Measurements from ENCODE around the gene DNAJC27. TPM values are rescaled to one million over a fixed set of nuclear protein-coding genes. Genes with fewer than 3 reads are reported as not detected.

The DNAJC27 gene
- total RNA-seq, 1 donor from 2014 or later: 11.5 TPM

DNA sequence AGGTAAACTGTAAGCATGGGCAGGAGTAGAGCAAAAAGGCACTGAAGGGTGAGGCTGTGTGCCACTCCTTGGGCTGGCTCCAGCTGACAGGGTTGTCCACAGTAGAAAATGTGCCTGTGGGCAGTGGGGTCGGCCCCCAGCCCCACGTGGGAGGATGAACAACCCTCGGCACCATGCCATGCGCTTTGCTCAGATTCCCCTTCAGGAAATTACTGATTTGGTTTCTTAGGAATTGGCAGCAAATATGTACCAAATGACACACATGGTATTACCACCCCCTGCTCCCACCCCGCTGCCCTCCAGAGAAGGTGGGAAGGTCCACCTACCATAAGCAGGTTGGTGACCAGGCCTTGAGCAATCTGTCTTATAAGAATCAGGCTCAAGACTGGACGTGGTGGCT, 65.3 kb downstream of the DNAJC27 start:
- no peak for DNase-seq

DNA sequence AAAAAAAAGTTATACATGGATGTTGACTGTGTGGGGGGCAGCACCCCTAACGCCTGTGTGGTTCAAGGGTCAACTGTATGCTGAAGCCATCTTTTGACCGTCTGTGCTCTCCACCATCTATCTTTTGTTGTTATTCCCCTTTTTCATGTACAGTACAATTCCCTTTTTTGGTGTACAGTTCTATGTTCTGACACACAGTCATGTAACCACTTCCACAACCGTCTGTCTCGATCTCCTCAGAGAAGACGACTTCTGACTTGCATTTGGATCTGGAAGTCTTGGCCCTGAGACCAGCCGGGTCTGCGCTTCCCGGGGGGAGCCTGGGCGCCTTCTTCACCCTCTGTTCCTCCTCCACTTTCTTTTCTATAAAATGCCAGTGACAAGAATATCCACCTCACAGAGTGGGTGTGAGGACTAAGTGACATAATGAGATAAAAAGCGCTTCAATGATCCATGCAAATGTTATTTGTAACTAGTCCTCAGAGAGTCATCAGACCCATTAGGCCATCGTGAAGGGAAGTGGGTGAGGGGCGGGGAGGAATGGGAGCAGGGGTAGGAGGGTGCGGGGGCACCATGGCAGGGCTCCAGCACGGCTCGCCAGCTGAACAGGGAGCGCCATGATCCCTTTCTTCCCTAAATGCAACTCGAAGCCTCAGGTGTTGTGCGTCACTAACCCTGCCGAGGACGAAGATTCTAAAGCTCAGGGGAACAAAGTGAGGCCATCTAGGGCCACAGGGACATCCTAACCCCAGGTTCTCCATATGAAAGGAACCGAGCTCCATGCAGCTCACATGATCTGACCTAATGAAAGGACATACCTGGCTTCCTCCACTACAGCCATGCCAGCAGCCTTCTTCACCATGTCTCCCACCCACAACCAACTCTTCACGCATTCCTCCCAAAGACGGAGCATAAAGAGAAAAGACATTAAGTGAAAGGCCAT, 68.3 kb downstream of the DNAJC27 start:
- no peak for DNase-seq

DNA sequence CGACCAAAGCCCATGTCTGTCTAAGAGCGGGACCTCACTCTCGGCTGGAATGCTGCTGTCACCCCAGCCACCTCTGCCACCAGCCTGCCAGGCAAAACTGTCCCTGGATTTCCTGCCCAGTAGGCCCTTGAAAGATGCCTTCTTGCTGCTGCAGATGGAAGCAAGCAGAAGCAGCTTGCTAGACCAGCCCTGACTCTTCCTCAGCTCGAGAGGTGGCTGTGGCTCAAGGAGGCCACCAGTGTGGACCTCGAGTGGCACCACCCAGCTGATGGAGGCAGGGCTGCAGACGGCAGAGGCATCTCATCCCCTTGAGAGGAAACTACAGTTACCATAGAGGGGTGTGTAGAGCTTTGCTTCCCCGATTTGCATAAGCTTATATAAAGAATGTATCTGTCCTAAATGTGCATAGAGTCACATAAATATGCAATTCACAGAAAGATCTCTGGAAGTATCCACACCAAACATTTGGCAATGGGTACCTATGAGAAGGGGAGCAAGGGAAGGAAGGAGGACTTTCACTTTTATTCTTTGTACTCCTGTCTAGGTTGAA, 72.3 kb downstream of the DNAJC27 start:
- DNase-seq: no peak

DNA sequence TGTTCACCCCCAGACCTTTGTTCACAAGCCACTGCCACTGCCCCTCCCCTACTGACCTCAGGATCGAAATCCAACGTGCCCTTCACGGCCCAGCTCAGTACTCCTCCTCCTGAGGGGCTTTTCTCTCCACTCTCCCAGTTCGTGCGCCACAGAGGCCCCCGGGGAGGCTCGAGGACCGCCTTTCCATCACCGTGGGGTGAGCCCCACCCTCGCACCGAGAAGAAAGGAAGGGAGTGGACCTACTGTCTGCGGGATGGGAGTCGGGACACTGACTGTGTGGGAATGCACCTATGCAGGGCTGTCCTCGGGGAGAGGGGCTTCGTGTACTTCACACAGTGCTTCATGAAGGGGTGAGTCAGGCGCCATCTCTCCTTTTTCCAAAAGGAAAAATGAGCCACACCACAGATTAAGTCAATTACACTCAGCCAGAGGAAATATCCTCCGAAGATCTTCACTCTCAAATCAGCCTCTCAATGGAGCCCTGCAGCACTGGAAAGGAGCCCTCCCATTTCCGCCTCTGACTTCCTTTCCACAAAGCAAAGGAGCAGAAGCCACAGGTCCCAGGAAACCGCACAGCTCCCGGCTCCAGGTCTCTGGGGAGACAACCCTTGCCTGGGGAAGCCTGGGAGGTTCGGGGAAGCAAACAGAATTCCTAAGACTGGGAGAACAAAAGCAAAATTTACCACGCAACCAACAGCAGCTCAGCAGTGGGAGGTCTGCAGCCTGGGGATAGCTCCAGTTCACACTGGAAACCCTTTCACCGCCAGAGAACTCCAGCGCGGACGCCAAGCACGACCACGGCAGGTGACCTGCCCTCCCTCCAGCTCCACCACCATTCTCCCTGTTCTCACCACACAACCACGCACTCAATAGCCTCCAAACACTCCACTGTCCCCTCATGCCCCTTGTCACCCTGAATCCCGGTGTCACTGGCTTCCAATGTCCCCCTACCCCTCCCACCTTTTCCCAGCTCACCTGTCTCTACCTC, 73.3 kb downstream of the DNAJC27 start:
- no peak for DNase-seq

DNA sequence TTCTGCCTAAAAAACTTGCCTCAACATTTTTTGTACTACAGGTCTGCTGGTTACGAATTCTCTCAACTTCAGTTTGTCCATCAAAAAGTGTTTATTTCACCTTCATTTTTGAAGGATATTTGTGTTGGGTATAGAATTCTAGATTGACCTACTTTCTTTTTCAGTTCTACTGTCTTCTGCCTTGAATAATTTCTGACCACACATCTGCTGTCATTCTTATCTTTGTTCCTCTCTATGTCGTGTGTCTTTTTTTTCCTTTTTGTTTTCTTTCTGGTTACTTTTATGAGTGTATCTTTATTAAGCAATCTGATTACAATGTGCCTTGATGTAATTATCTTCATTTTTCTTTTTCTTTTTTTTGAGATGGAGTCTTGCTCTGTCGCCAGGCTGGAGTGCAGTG, 77.0 kb downstream of the DNAJC27 start:
- DNase-seq: no peak

DNA sequence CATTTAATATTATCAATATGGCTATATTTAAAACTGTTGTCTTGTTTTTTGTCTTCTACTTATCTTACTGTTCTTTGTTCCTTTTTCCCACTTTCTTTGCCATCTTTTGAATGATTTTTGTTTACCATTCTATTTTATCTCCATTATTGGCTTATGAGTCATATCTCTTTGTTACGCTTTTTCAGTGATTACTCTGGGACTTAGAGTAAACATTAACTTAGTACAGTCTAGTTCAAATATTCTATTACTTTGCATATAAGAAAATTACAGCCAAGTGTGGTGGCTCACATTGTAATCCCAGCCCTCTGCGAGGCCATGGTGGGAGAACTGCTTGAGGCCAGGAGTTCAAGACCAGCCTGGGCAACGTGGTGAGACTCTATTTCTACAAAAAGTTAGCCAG, 77.8 kb downstream of the DNAJC27 start:
- no peak for DNase-seq

Small RNA genes lying within 50 kb of the gene (small RNA-seq; reads per million reads assigned to genes)
- gene AC013267.1 (ENCODE audit: low replicate concordance): not detected
- gene RF00016 (ENCODE audit: low replicate concordance): not detected
- gene RF00019 (ENCODE audit: low replicate concordance): not detected

Other genes with a start within 250 kb of the DNAJC27 start
- 55.8 TPM for gene PTRHD1, start 178.6 kb downstream of the DNAJC27 start, total RNA-seq
- gene CENPO, start 178.5 kb downstream of the DNAJC27 start, total RNA-seq: 12.9 TPM
- 27.1 TPM for gene ADCY3, start 51.7 kb downstream of the DNAJC27 start, total RNA-seq
- gene EFR3B, start 70.1 kb upstream of the DNAJC27 start, total RNA-seq: 6.1 TPM
- 7.7 TPM for gene POMC, start 196.6 kb upstream of the DNAJC27 start, total RNA-seq

All from tongue (tissue), 3 donors.